Measurements from ENCODE around the gene RASA1. TPM values are rescaled to one million over a fixed set of nuclear protein-coding genes. Genes with fewer than 3 reads are reported as not detected.

RASA1 gene
- total RNA-seq, 1 experiment from 2014 or later, result 8.5 TPM

DNA sequence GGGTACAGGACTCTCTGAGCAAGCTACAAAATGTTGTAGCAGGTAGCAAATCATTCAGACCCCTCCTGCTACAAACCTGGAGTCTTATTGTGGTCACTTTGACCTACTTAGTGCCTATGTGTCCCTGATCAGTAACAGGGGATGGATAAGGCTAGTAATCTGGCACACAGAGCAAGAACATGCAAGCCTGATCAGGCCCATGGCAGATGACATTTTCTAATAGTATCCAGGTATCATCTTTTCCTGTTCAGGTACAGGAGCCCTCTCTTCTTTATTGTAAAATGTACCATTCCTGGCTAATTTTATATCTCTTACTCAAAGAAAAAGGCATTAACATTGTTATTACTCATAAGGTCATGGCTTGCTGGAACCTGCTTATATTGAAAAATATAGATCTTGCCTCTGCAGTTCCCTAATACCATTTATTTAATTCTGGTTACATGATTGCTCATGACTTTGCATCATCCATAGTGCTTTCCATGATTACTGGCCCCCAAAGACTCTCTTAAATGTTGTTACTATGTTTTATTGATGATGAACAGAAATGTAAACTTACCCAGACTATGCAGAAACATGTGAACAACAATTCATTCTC is 163.3 kb downstream of the RASA1 start:
- no peak for DNase-seq (ENCODE audit: low spot score)
- in situ Hi-C loops (cut with HindIII; ENCODE audit: low sequenced_read_pairs), result no loop called here

DNA sequence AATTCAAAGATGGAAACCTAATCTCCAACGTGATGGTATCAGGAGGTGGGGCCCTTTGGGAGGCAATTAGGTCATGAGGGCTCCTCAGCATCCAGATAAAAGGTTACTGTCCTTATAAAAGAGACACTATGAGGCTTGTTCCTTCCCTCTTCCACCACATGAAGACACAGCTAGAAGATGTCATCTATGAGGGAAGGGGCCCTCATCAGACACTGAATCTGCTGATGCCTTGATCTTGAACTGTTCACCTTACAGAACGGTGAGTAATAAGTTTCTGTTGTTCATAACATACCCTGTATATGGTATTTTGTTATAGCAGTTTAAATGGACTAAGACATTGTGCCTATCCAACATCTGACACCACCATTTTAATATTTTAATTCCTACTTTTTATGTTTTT is 164.8 kb downstream of the RASA1 start:
- in situ Hi-C loops (cut with HindIII; ENCODE audit: low sequenced_read_pairs), result no loop called here
- no peak for DNase-seq (ENCODE audit: low spot score)

DNA sequence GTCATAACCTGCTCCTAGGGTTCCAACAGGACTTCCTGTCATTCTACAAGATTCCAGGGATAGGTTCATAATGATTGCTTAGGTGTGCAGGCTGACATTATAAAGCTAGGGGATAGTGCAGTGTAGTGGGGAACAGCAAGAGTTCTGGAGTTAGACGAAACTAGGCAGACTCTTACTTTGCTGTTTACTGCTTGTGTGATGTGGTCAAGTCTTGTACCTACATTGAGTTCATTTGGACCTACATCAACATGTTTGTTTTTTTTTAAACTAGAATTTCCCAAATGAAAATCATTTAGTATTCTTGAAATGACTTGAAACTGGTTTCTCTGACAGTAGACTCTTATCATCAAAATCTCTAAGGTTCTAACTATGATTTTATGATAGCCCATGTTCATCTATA is 166.3 kb downstream of the RASA1 start:
- DNase-seq (ENCODE audit: low spot score), result no peak
- in situ Hi-C loops (cut with HindIII; ENCODE audit: low sequenced_read_pairs), result no loop called here

DNA sequence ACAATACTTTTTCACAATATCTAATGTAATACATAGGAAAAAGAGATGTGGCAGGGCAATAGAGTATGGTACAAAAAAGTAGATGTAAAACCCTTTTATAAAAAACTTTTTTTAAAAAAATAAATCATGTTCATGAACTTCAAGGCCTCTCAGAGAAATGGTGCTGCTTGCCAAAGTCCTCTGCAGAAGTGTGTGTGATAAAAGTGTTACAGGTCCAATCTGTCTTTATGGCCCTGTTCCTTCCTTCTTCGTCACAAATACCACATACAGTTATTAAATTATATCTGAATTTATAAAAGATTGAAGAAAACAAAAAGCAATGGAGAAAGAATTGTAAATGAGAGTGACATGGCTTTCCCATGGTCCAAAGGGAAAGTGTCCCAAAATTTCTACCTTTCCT is 166.8 kb downstream of the RASA1 start:
- in situ Hi-C loops (cut with HindIII; ENCODE audit: low sequenced_read_pairs), result no loop called here
- DNase-seq (ENCODE audit: low spot score), result no peak

DNA sequence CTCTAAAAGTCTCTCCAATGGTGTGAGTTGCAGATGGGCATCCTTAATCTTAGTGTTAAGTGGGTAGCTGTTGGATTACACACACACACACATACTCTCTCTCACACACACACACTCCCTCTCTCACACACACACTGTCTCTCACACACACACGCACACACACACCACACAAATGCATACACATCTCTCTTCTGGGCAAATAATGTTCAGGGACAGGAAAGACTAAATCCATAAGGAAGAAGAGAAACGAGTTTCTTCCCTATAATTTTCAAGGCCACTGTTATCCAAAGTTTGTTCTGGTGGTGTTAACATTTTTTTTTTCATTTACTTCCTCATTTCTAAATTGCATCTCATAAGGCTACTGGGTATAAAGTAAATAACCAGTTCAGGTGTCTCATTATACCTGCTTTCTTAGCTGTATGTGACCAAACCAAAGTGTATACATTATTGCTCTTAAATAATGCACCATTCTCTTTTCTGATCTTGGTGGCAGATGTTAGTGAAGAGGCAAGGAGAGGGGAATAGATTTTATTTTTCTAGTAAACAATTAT is 167.5 kb downstream of the RASA1 start:
- in situ Hi-C loops (cut with HindIII; ENCODE audit: low sequenced_read_pairs), result no loop called here
- DNase-seq (ENCODE audit: low spot score), result no peak

DNA sequence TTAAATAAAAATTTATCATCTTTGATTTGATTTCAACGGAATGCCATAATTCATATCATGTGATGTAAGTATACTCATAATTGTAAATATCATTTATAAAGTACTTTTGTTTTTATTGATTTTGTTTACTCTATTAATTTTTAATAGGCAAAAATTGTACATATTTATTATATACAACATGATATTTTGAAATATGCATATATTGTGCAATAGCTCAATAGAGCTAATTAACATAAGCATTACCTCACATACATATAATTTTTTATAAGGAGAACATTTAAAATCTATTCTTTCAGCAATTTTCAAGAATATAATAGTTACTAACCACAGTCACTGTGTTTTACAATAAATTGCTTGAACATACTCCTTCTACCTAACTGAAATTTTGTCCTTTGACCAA is 170.0 kb downstream of the RASA1 start:
- in situ Hi-C loops (cut with HindIII; ENCODE audit: low sequenced_read_pairs), result no loop called here
- no peak for DNase-seq (ENCODE audit: low spot score)

DNA sequence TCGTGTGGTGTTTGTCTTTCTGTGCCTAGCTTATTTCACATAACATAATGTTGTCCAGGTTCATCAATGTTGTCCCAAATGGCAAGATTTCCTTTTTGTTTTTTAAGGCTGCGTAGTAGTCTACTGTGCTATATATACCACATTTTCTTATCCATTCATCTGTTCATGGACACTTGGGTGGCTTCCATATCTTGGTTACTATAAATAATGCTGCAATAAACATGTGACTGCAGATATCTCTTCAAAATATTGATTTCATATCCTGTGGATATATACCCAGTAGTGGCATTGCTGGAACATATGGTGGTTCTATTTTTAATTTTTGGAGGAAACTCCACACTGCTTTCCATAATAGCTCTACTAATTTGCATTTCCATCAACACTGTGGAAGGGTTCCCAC is 170.5 kb downstream of the RASA1 start:
- no peak for DNase-seq (ENCODE audit: low spot score)
- in situ Hi-C loops (cut with HindIII; ENCODE audit: low sequenced_read_pairs), result no loop called here

Other genes with a start within 250 kb of the RASA1 start
- 62.2 and 86.2 TPM in 2 replicates for gene CCNH, start 145.0 kb downstream of the RASA1 start, total RNA-seq (2014; rRNA removed; shearing (Covaris generic))

Measured in G401 (cell line).